IMR-90 (cell line): ENCODE measurements around the gene ELP4. TPM values are rescaled to one million over a fixed set of nuclear protein-coding genes. Genes with fewer than 3 reads are reported as not detected.

Source experiments
- ATAC-seq: fragments of 200-7000 bp; cut with Tn5 transposase; 2 replicates; pipeline ENCODE4 v1.9.1; 2020; ENCODE audit warnings: low read depth, mild to moderate bottlenecking, moderate library complexity
- BruUV-seq: library from RNA; stranded (reverse); fragments of 400-500 nt; replicated peaks from 2 replicates; lab custom pipeline; 2021; lab: Mats Ljungman, UMichigan
- CTCF ChIA-PET: fragments of 300-600 bp; formaldehyde crosslinking; extraction: SDS; loops from one replicate; lab custom pipeline; 2021; ENCODE audit warnings: antibody characterized with exemption; lab: Yijun Ruan, JAX
- POLR2A ChIA-PET: fragments of 300-600 bp; sonication (Branson Sonifier 250); formaldehyde crosslinking; loops from one replicate; lab custom pipeline; 2022; ENCODE audit warnings: antibody characterized with exemption; ENCODE audit not compliant: unreplicated experiment; lab: Charles Lee
- DNase-seq: peaks from one replicate; pipeline ENCODE4 v3.0.0; 2013
- H2AFZ ChIP-seq: replicated peaks from 2 replicates; pipeline ENCODE3; 2013; ENCODE audit warnings: low read length, mild to moderate bottlenecking; ENCODE audit not compliant: poor library complexity
- H2AK5ac ChIP-seq: 2 replicates; pipeline ENCODE4 v1.6.1; 2013; ENCODE audit warnings: low read depth, low read length, inconsistent platforms
- H2AK9ac ChIP-seq: replicated peaks from 2 replicates; pipeline ENCODE3; 2013; ENCODE audit warnings: mild to moderate bottlenecking, low read depth, low read length, moderate library complexity; ENCODE audit not compliant: poor library complexity
- H2BK120ac ChIP-seq: 2 replicates; pipeline ENCODE4 v1.6.1; 2013; ENCODE audit warnings: low read depth, low read length, inconsistent platforms
- H2BK15ac ChIP-seq: 3 replicates; pipeline ENCODE4 v1.6.1; 2013; ENCODE audit warnings: low read depth, low read length, inconsistent platforms
- H2BK20ac ChIP-seq: 2 replicates; pipeline ENCODE4 v1.6.1; 2013; ENCODE audit warnings: low read depth, mild to moderate bottlenecking, inconsistent platforms, low read length, moderate library complexity
- H2BK5ac ChIP-seq: 2 replicates; pipeline ENCODE4 v1.6.1; 2013; ENCODE audit warnings: mild to moderate bottlenecking, low read depth, low read length, inconsistent platforms; ENCODE audit not compliant: poor library complexity, severe bottlenecking
- H3K14ac ChIP-seq: replicated peaks from 2 replicates; pipeline ENCODE4 v1.6.1; 2013; ENCODE audit warnings: low read depth, low read length, inconsistent platforms
- H3K18ac ChIP-seq: 2 replicates; pipeline ENCODE4 v1.6.1; 2013; ENCODE audit warnings: low read depth, low read length, control low read depth
- H3K23ac ChIP-seq: 2 replicates; pipeline ENCODE4 v1.6.1; 2013; ENCODE audit warnings: low read depth, low read length, inconsistent platforms
- H3K27ac ChIP-seq: 2 replicates; pipeline ENCODE4 v1.5.1; 2013; ENCODE audit warnings: mild to moderate bottlenecking, control low read depth, low read length; ENCODE audit not compliant: insufficient read depth
- H3K27me3 ChIP-seq: 2 replicates; pipeline ENCODE4 v1.6.1; 2013; ENCODE audit warnings: low read length; ENCODE audit not compliant: control insufficient read depth, insufficient read depth
- H3K36me3 ChIP-seq: 2 replicates; pipeline ENCODE4 v1.6.1; 2013; ENCODE audit warnings: low read length, mixed read lengths; ENCODE audit not compliant: control insufficient read depth, insufficient read depth
- H3K4ac ChIP-seq: 2 replicates; pipeline ENCODE4 v1.6.1; 2013; ENCODE audit warnings: low read depth, low read length, inconsistent platforms
- H3K4me1 ChIP-seq: 2 replicates; pipeline ENCODE4 v1.6.1; 2013; ENCODE audit warnings: low read length, mixed read lengths; ENCODE audit not compliant: control insufficient read depth, insufficient read depth
- H3K4me2 ChIP-seq: 2 replicates; pipeline ENCODE4 v1.6.1; 2013; ENCODE audit warnings: low read depth, mild to moderate bottlenecking, control low read depth, low read length, moderate library complexity
- H3K4me3 ChIP-seq: 2 replicates; pipeline ENCODE4 v1.5.1; 2013; ENCODE audit warnings: low read depth, mild to moderate bottlenecking, control low read depth, low read length, moderate library complexity; ENCODE audit not compliant: insufficient read depth
- H3K56ac ChIP-seq: 2 replicates; pipeline ENCODE4 v1.6.1; 2013; ENCODE audit warnings: low read length, inconsistent platforms; ENCODE audit not compliant: insufficient read depth; ENCODE audit errors: extremely low read depth
- H3K79me1 ChIP-seq, 2 experiments: 2 replicates each; pipeline ENCODE4 v1.6.1; 2013; ENCODE audit warnings: low read length in 2 of 2, inconsistent platforms in 1 of 2, low read depth in 1 of 2
- H3K9ac ChIP-seq: 2 replicates; pipeline ENCODE4 v1.6.1; 2013; ENCODE audit warnings: low read depth, low read length, control low read depth
- H3K9me1 ChIP-seq: 2 replicates; pipeline ENCODE4 v1.6.1; 2013; ENCODE audit warnings: low read length, inconsistent platforms; ENCODE audit not compliant: insufficient read depth
- H3K9me3 ChIP-seq: 2 replicates; pipeline ENCODE4 v1.6.1; 2013; ENCODE audit warnings: low read length; ENCODE audit not compliant: control insufficient read depth, insufficient read depth
- H4K20me1 ChIP-seq: 2 replicates; pipeline ENCODE4 v1.6.1; 2013; ENCODE audit warnings: low read length, inconsistent platforms; ENCODE audit not compliant: insufficient read depth
- H4K5ac ChIP-seq: 2 replicates; pipeline ENCODE4 v1.6.1; 2013; ENCODE audit warnings: mild to moderate bottlenecking, low read depth, low read length, control low read depth
- H4K8ac ChIP-seq, 2 experiments: 2 replicates each; pipeline ENCODE4 v1.6.1; 2013; ENCODE audit warnings: low read depth in 2 of 2, low read length in 2 of 2, control low read depth in 1 of 2, inconsistent platforms in 1 of 2
- H4K91ac ChIP-seq: 2 replicates; pipeline ENCODE4 v1.6.1; 2013; ENCODE audit warnings: low read depth, low read length, inconsistent platforms; ENCODE audit not compliant: insufficient read depth
- MAFK ChIP-seq: IDR thresholded peaks from 2 replicates; pipeline ENCODE4 v1.6.1; 2012; ENCODE audit warnings: low read depth, low read length, improper control_type of control experiment
- NFE2L2 ChIP-seq: fragments of 150-350 bp; IDR thresholded peaks from 2 replicates; pipeline ENCODE4 v1.6.1; 2016; ENCODE audit warnings: low read depth, mild to moderate bottlenecking, low read length
- RAD21 ChIP-seq: IDR thresholded peaks from 2 replicates; pipeline ENCODE4 v1.6.1; 2012; ENCODE audit warnings: low read length, improper control_type of control experiment
- RCOR1 ChIP-seq: IDR thresholded peaks from 2 replicates; pipeline ENCODE4 v1.6.1; 2012; ENCODE audit warnings: mild to moderate bottlenecking, low read length, improper control_type of control experiment; ENCODE audit not compliant: insufficient replicate concordance
- SMC3 ChIP-seq: fragments of 150-350 bp; IDR thresholded peaks from 2 replicates; pipeline ENCODE4 v1.6.1; 2016; ENCODE audit warnings: low read depth, mild to moderate bottlenecking, antibody characterized with exemption, low read length, moderate library complexity
- WGBS, 2 experiments: methylation state at CpG; one replicate each; pipeline versions ENCODE4 v1.1.5 to v1.1.7; 2013; ENCODE audit warnings: missing lambda C conversion rate in 2 of 2; ENCODE audit not compliant: insufficient read length in 1 of 2; ENCODE audit errors: extremely low coverage in 2 of 2; 5-methylcytosine and 5-hydroxymethylcytosine counted together
- dilution Hi-C: fragments of 300-500 bp; cut with HindIII; formaldehyde crosslinking; loops from one replicate; pipeline ENCODE4 v1.14.3; 2018; ENCODE audit warnings: low sequenced_read_pairs; ENCODE audit not compliant: unreplicated experiment
- in situ Hi-C: fragments of 300-500 bp; cut with MboI; formaldehyde crosslinking; loops from 3 replicates; pipeline ENCODE4 v1.14.3; 2019; ENCODE audit warnings: low sequenced_read_pairs, inconsistent platforms, mixed read lengths
- intact Hi-C: fragments of 100-400 bp; cut with micrococcal nuclease; formaldehyde crosslinking; loops from 2 replicates; pipeline ENCODE4 v1.10.0; 2022
- polyA plus RNA-seq, 3 experiments: library from polyadenylated mRNA; depleted of rRNA; stranded (reverse); fragments of >200 nt; gene quantifications; 2 replicates each; pipeline ENCODE4 v1.2.3, GENCODE V29; 2012; ENCODE audit warnings: low replicate concordance in 1 of 3
- total RNA-seq: library from RNA; depleted of rRNA; stranded (reverse); fragments of >200 nt; gene quantifications from 2 replicates; pipeline ENCODE4 v1.2.3, GENCODE V29; 2012
- TF ChIP-seq, protein P1 (sequence below): conservative IDR thresholded peaks from 2 replicates; pipeline ENCODE4 v1.5.1; 2012; ENCODE audit warnings: mild to moderate bottlenecking, low read depth, low read length, improper control_type of control experiment

ELP4 gene
- total and polyA plus RNA-seq, 2 of the 4 experiments (the other 2 are of a cell fraction), result 8.4 to 20.4 TPM

GRCh38 chr11:31487848-31488247, 21.7 kb upstream of the ELP4 start:
- in situ Hi-C loops, result no loop called here
- Histone ChIP-seq H4K20me1 (no peaks in the 10 kb centered on the region), H3K9me1 (no peaks in the 10 kb centered on the region), H2BK5ac (no peak overlapping the region), H3K36me3 (no peaks in the 10 kb centered on the region), H3K9ac (no peak overlapping the region), H2AK9ac (no peak overlapping the region), H2AFZ (no peak overlapping the region), H3K4me1 (no peaks in the 10 kb centered on the region), H3K79me1 (peaks cover 0 to 4% of the 10 kb centered on the region in 2 experiments; a peak in 1 of 4 replicates), H4K5ac (no peak overlapping the region), H3K4ac (no peak overlapping the region), H3K56ac (no peak overlapping the region), H4K8ac (no peak overlapping the region), H3K27ac (no peak overlapping the region), H3K4me3 (no peak overlapping the region), H3K18ac (no peak overlapping the region), H2AK5ac (no peak overlapping the region), H3K23ac (no peak overlapping the region), H3K27me3 (no peaks in the 10 kb centered on the region), H2BK15ac (no peak overlapping the region), H2BK120ac (no peak overlapping the region), H2BK20ac (no peak overlapping the region), H4K91ac (no peak overlapping the region), H3K14ac (no peak overlapping the region), H3K4me2 (no peak overlapping the region), H3K9me3 (no peaks in the 10 kb centered on the region)
- ATAC-seq (peak; percentile 82), DNase-seq (peak; percentile 73)
- intact Hi-C loops, result loop anchor here (1.0 to 10.0 kb wide), 5 partner anchors 253 to 684 kb away; no protein-coding TSS in a partner anchor
- no CpG with 5 or more reads among the region's 1 CpG for WGBS, 2 experiments
- TF ChIP-seq RCOR1, result no peak
- TF ChIP-seq NFE2L2, result no peak
- TF ChIP-seq RAD21, result peak; percentile 63
- peak; percentile 9; the same call in 1 of the 2 replicates for TF ChIP-seq MAFK
- TF ChIP-seq SMC3, result peak; percentile 64
- TF ChIP-seq, protein P1, sequence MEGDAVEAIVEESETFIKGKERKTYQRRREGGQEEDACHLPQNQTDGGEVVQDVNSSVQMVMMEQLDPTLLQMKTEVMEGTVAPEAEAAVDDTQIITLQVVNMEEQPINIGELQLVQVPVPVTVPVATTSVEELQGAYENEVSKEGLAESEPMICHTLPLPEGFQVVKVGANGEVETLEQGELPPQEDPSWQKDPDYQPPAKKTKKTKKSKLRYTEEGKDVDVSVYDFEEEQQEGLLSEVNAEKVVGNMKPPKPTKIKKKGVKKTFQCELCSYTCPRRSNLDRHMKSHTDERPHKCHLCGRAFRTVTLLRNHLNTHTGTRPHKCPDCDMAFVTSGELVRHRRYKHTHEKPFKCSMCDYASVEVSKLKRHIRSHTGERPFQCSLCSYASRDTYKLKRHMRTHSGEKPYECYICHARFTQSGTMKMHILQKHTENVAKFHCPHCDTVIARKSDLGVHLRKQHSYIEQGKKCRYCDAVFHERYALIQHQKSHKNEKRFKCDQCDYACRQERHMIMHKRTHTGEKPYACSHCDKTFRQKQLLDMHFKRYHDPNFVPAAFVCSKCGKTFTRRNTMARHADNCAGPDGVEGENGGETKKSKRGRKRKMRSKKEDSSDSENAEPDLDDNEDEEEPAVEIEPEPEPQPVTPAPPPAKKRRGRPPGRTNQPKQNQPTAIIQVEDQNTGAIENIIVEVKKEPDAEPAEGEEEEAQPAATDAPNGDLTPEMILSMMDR, result peak; percentile 60
- no TSS peak for BruUV-seq
- ChIA-PET POLR2A (no interaction called here), CTCF (no interaction called here)
- dilution Hi-C loops, result no loop called here
